Vagina (tissue), 2 donors: ENCODE data around the gene CTNNA3.

Experiments
- CTCF ChIP-seq, 3 experiments: fragments of 450-650 bp in 2 of 3; fragments of 200-600 bp in 1 of 3; sonication (generic) in 1 of 3; IDR thresholded peaks; one replicate each; pipeline ENCODE4 v1.5.1; 2017 to 2019; ENCODE audit warnings: antibody characterized with exemption in 3 of 3, mild to moderate bottlenecking in 2 of 3, moderate library complexity in 2 of 3
- POLR2A ChIP-seq, 2 donors: fragments of 450-650 bp; IDR thresholded peaks; one replicate each; pipeline ENCODE4 v1.6.1; 2017; ENCODE audit warnings: antibody characterized with exemption in 2 of 2, mild to moderate bottlenecking in 2 of 2, moderate library complexity in 2 of 2

GRCh38 chr10:66982053-66982420 is 714.0 kb downstream of the CTNNA3 start:
- TF ChIP-seq CTCF (IDR thresholded peaks at IDR 0.05): no peak
- TF ChIP-seq POLR2A (IDR thresholded peaks at IDR 0.05): no peak
